ENCODE data around the gene AKAP13.

Gene AKAP13

GRCh38 chr15:85749261-85750151, 369.1 kb downstream of the AKAP13 start:
- H3K4me1 Mint-ChIP-seq = peaks cover 19% of the 10 kb centered on the region
- H3K36me3 Mint-ChIP-seq = peaks cover 55% of the 10 kb centered on the region
- no peak for ATAC-seq
- H3K27ac Mint-ChIP-seq = peak overlapping the region; percentile 89
- no peak overlapping the region for H3K4me3 Mint-ChIP-seq
- DNase-seq (ENCODE audit: low spot score in 2 of 2) = no peak
- H3K9me3 Mint-ChIP-seq = no peaks in the 10 kb centered on the region

DNA sequence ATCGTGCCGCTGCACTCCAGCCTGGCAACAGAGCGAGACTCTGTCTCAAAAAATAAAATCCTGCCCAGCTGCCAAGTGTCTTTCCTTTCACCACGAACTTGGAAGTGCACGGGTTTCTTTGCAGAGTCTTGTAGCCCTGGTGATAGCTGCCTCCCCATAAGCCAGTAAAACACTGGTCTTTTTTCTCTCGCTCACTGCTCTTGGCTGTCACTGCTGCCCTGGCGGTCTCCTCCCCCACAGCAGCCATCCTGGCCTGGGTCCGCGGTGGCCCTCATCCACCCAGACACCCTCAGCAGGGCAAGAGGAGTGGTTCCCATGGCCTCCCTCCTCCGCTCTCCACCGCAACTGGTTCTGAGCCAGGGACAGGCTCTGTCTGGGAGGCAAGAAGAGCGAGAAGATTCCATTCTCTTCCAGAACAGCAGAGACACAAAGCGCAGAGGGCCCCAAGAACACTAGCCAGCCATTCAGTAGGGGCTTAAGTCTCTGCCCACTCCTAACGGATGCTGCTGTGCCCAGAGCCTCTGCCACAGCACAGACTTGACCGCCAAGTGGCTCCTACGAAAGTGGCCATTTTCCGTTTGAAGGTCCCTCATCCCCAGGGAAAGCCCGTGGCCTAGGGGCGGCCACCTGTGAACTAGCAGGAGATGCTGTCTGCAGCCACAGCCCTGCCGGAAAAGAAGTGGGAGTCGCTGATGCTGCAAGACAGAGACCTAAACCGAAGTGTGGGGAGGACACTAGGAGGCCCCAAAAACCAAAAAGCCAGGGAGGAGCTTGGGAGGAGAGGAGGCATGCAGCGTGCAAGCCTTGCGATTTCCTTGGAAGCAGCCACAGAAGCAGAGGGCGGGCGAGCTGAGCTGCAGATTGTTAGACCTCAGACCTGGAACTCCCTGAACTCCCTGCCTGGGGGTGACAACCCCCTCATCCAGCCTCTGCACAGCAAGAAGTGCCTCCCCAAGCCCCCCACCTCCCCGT, 370.2 kb downstream of the AKAP13 start:
- Mint-ChIP-seq H3K4me3 (no peak overlapping the region), H3K9me3 (no peaks in the 10 kb centered on the region), H3K27ac (peak overlapping the region; percentile 86), H3K4me1 (peaks cover 19% of the 10 kb centered on the region), H3K36me3 (peaks cover 44% of the 10 kb centered on the region)
- DNase-seq (ENCODE audit: low spot score in 2 of 2) (no peak), ATAC-seq (peak; percentile 22)

GRCh38 chr15:85751291-85752123, 371.1 kb downstream of the AKAP13 start:
- no peak for DNase-seq (ENCODE audit: low spot score in 2 of 2)

DNA sequence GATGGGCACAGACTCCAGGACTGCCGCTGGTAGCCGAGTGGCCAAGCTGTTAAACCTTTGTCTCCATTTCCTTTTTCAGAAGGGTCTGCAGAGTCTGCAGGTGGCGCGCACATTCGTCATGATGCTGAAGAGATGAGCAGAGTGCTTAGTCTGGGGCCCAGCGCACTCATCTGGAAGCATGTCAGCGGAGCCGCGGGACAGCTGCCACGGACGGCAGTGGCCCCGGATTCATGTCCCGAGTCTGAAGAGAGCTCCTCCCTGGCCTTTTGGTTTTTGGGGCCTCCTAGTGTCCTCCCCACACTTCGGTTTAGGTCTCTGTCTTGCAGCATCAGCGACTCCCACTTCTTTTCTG, 371.7 kb downstream of the AKAP13 start:
- Mint-ChIP-seq H3K36me3 (peaks cover 29% of the 10 kb centered on the region), H3K9me3 (no peaks in the 10 kb centered on the region), H3K4me3 (no peak overlapping the region), H3K27ac (peak overlapping the region; percentile 86), H3K4me1 (peaks cover 19% of the 10 kb centered on the region)
- no peak for ATAC-seq
- DNase-seq (ENCODE audit: low spot score in 2 of 2) = no peak

More at GRCh38 chr15:85751291-85752123, 371.1 kb downstream of the AKAP13 start:
- Mint-ChIP-seq H3K9me3 (no peaks in the 10 kb centered on the region), H3K27ac (peak overlapping the region; percentile 86), H3K4me1 (peaks cover 19% of the 10 kb centered on the region), H3K4me3 (no peak overlapping the region), H3K36me3 (peaks cover 35% of the 10 kb centered on the region)
- peak; percentile 39 for ATAC-seq

DNA sequence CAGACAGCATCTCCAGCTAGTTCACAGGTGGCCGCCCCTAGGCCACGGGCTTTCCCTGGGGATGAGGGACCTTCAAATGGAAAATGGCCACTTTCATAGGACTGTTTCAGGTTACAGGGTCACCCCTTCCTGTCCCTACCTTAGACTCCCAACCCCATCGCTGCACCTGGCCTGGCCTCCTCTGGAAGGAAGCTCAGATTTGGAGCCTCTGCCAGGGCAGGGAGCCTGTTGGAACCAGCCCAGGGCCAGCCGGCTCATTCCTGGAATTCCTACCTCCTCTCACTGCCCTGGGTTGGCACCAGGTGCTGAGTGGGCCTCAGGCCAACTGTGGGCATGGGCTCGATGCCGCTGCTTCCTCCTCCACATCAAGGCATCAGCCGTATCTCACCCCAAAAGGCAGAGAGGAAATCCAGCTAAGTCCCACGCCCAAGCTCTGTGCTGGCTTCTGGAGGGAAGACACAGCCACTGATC, 372.1 kb downstream of the AKAP13 start:
- H3K36me3 Mint-ChIP-seq = peaks cover 24% of the 10 kb centered on the region
- ATAC-seq (no peak), DNase-seq (ENCODE audit: low spot score in 2 of 2) (no peak)
- H3K27ac Mint-ChIP-seq = peak overlapping the region; percentile 86
- H3K4me1 Mint-ChIP-seq = peaks cover 19% of the 10 kb centered on the region
- H3K4me3 Mint-ChIP-seq = no peak overlapping the region
- no peaks in the 10 kb centered on the region for H3K9me3 Mint-ChIP-seq

DNA sequence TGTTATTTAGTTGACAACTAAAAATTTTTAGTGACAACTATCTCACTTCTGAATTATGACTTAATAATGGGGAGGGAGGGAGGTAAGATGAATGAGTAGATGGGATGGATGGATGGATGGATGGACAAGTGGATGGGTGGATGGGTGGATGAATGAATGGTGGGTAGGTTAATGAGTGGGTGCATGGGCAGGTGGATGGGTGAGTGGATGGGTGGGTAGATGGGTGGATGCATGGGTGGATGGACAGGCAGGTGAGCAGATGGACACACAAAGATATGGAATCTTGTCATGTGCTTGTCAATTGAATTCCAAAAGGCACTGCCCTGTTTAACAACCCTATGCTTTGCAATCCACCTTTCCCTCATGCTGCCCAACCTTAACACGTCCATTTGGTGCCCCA, 372.9 kb downstream of the AKAP13 start:
- DNase-seq (ENCODE audit: low spot score in 2 of 2) (no peak), ATAC-seq (no peak)
- H3K4me3 Mint-ChIP-seq = no peak overlapping the region
- H3K27ac Mint-ChIP-seq = peak overlapping the region; percentile 86
- H3K9me3 Mint-ChIP-seq = no peaks in the 10 kb centered on the region
- peaks cover 19% of the 10 kb centered on the region for H3K4me1 Mint-ChIP-seq
- peaks cover 17% of the 10 kb centered on the region for H3K36me3 Mint-ChIP-seq

- Mint-ChIP-seq H3K4me1 (peaks cover 19% of the 10 kb centered on the region), H3K27ac (peak overlapping the region; percentile 34), H3K36me3 (peaks cover 10% of the 10 kb centered on the region), H3K9me3 (no peaks in the 10 kb centered on the region), H3K4me3 (no peak overlapping the region)
- ATAC-seq (no peak), DNase-seq (ENCODE audit: low spot score in 2 of 2) (no peak)
These were observed 373.5 kb downstream of the AKAP13 start for GRCh38 chr15:85753791-85754452.

GRCh38 chr15:85754989-85755388, 374.6 kb downstream of the AKAP13 start:
- peaks cover 19% of the 10 kb centered on the region for H3K4me1 Mint-ChIP-seq
- no peak for ATAC-seq

DNA sequence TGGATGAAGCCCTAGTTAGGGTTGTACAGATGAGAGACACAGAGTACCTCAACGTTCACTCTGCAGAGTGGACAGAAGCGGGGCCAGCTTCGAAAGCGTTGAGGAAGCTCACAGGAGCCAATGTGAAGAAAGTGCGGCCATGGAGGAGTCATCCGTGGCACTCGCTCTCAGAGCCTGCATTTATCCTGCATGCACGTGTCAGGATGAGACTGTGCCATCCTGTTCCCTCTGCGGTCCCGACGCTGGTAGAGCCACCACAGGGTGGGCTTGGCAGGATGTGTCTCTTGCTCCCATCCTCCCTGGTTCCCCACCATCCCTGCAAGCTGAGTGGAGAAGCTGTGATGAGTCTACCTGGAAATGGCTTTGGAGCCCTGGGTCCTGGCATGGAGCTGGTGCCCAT, 375.1 kb downstream of the AKAP13 start:
- H3K4me1 Mint-ChIP-seq = peaks cover 18% of the 10 kb centered on the region
- H3K9me3 Mint-ChIP-seq = no peaks in the 10 kb centered on the region
- no peak overlapping the region for H3K4me3 Mint-ChIP-seq
- no peak for ATAC-seq
- DNase-seq (ENCODE audit: low spot score in 2 of 2) = no peak
- no peaks in the 10 kb centered on the region for H3K36me3 Mint-ChIP-seq
- no peak overlapping the region for H3K27ac Mint-ChIP-seq

More at GRCh38 chr15:85754989-85755388, 374.6 kb downstream of the AKAP13 start:
- DNase-seq (ENCODE audit: low spot score in 2 of 2) = no peak
- Mint-ChIP-seq H3K36me3 (no peaks in the 10 kb centered on the region), H3K9me3 (no peaks in the 10 kb centered on the region), H3K4me3 (no peak overlapping the region), H3K27ac (no peak overlapping the region)

GRCh38 chr15:85755942-85756341, 375.5 kb downstream of the AKAP13 start:
- Mint-ChIP-seq H3K9me3 (no peaks in the 10 kb centered on the region), H3K4me1 (peaks cover 14% of the 10 kb centered on the region), H3K4me3 (no peak overlapping the region)

DNA sequence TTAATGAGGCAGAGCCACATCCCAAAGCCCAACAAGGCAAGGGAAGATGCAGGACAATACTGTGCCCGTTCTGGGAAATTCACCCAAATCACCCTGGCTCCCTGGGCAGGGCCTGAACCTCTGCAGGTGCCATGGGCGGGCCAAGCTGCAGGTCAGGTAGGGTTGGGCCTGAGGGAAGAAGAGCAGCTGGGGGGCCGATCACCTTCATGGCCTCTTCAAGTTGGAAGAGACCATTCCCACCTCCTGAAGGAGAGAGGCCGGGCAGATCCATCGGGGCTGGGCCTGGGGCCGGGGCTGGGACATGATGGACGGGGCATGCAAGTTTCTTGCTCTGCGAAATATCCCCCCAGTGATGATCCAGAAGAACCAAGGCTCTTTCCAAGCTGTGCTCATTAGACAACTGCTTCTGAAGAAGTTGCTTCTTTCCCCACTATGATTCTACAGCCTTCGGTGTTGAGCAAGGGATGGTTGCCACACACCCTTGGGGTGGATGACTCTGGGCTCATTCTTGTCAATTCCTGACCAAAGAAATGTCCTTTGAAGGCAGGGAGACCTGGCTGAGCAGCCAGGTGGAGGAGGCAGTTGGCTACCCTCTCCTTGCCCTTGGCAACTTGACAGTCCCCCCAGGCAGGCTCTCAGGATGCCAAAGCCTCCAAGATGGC, 376.1 kb downstream of the AKAP13 start:
- ATAC-seq = no peak
- Mint-ChIP-seq H3K4me1 (peaks cover 8% of the 10 kb centered on the region), H3K27ac (peak overlapping the region; percentile 37), H3K9me3 (no peaks in the 10 kb centered on the region), H3K4me3 (no peak overlapping the region), H3K36me3 (no peaks in the 10 kb centered on the region)
- DNase-seq (ENCODE audit: low spot score in 2 of 2) = no peak

More at GRCh38 chr15:85755942-85756341, 375.5 kb downstream of the AKAP13 start:
- no peak overlapping the region for H3K27ac Mint-ChIP-seq
- no peaks in the 10 kb centered on the region for H3K36me3 Mint-ChIP-seq
- ATAC-seq (no peak), DNase-seq (ENCODE audit: low spot score in 2 of 2) (no peak)

DNA sequence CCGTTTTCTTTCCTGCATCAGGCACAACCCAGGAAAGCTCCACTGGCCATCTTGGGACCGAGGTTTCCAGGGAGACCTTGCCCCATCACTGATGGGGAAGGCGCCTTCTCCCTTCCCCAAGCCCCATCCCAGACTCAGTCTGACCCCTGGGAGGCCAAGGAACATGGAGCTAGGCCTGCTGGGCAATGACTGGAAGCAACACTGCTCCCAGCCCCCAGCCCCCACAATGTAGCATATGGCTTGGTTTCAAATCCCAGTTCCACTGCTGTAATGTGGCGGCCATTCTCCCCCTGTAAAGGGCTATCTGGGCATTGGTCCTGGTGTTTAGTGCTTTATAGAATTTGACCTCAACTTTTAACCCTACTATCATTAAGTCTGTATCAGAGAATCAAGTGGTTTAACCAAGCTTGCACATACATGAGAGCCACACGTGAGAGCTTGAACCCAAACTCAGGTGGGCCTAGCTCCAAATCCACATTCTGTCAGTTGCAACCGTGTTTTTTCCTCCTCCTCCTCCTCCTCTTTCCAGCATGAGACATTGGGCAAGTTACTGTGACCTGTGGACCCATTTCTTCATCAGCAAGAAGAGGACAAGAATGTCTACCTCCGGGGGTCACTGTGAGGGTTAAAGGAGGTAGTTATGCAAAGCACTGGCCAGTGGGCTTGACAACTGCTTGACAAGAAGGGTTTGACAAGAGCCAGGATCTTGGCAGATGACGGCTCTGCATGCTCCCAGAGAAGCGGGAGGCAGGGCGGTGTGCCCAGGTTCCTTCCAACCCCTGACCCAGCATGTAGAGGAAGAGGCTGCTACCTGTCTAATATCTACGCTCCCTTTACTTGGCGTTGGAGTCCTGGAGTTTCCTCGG, 376.9 kb downstream of the AKAP13 start:
- Mint-ChIP-seq H3K27ac (peak overlapping the region; percentile 37), H3K36me3 (no peaks in the 10 kb centered on the region), H3K4me1 (peaks cover 5% of the 10 kb centered on the region), H3K4me3 (no peak overlapping the region), H3K9me3 (no peaks in the 10 kb centered on the region)
- DNase-seq (ENCODE audit: low spot score in 2 of 2) (no peak), ATAC-seq (no peak)

DNA sequence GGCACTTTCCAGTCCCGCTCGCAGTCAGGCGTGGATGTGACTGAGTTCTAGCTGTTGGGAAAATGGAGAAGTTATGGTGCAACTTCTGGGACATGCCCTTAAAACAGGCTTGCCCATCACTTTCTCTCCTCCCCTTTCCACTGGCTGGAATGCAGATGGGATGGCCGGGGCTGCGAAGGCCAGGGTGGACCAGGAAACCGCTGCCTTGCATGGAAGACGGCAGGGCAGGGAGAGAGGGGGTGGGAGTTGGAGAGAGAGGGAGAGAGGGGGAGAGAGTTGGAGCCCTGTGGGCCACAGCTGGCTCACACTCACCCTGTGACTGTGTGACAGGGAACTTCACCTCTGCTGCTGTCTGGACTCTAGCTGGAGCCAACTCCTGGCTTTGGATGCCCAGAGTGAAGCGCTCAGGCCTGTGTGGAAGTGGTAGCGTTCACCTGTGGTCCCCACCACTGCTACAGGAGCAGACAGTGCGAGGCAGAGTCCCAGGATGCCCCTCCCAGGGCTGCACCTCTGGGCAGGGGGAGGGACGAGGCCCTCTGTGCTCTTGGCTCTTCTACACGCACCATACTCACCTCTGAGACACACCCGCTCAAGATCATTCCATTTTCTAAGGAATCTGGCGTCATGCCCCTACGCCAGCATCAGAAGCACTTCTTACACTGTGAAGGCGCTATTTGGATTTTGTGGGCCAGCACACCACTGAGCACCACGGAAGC, 377.7 kb downstream of the AKAP13 start:
- Mint-ChIP-seq H3K36me3 (no peaks in the 10 kb centered on the region), H3K27ac (no peak overlapping the region), H3K9me3 (no peaks in the 10 kb centered on the region), H3K4me1 (no peaks in the 10 kb centered on the region), H3K4me3 (no peak overlapping the region)
- DNase-seq (ENCODE audit: low spot score in 2 of 2) (no peak), ATAC-seq (no peak)

Measured in stimulated activated effector memory CD8-positive, alpha-beta T cell treated with anti-CD3 and anti-CD28 coated beads, Interleukin-12 subunit alpha, Interleukin-12 subunit beta, amount 100 ng/mL, for 72 hours (primary cell).